AG09309 (cell line): ENCODE data around the gene CD300LB.
"Not testable (repeated sequence)": the region's sequence is repeated elsewhere in the genome, so short reads cannot be mapped to it uniquely, and the experiment has no call there.

Experiments
- DNase-seq: peaks from one replicate; pipeline ENCODE4 v3.0.0-alpha.2; 2010; ENCODE audit warnings: low read depth
- H3K4me3 ChIP-seq: 2 replicates; pipeline ENCODE4 v1.5.1; 2011; ENCODE audit warnings: mild to moderate bottlenecking, low read depth, low read length, moderate library complexity; ENCODE audit not compliant: control insufficient read depth
- TF ChIP-seq, protein P1 (sequence below): IDR thresholded peaks from 2 replicates; pipeline ENCODE4 v1.5.1; 2011; ENCODE audit warnings: mild to moderate bottlenecking, low read depth, low read length, inconsistent platforms; ENCODE audit not compliant: insufficient read depth, control insufficient read depth; ENCODE audit errors: missing control alignments

The CD300LB gene

DNA sequence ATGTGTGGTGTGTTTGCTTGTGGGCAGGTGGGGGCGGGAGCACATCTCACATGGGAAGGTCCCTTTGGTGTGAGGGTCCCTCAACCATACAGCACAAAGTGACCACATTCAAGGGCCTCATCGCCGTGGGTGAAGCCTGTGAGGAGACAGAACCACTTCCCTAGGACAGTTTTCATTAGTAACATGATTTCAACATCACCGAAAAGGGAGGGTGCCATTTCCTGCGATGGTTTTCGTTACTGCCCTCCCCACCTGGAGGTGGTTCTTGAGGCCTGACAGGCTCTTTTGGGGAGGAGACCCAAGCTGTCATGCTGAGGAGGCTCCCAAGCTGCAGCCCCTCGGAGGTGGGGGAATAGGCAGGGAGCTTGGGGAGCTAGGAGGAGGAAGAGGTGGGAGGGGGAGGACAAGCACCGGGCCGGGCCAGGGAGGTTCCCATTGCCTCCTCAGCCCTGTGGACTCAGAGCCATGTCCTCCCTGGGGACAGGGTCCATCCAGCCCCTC lies 9.5 kb downstream of the CD300LB start:
- H3K4me3 ChIP-seq = no peak overlapping the region
- DNase-seq = no peak
- TF ChIP-seq, protein P1, sequence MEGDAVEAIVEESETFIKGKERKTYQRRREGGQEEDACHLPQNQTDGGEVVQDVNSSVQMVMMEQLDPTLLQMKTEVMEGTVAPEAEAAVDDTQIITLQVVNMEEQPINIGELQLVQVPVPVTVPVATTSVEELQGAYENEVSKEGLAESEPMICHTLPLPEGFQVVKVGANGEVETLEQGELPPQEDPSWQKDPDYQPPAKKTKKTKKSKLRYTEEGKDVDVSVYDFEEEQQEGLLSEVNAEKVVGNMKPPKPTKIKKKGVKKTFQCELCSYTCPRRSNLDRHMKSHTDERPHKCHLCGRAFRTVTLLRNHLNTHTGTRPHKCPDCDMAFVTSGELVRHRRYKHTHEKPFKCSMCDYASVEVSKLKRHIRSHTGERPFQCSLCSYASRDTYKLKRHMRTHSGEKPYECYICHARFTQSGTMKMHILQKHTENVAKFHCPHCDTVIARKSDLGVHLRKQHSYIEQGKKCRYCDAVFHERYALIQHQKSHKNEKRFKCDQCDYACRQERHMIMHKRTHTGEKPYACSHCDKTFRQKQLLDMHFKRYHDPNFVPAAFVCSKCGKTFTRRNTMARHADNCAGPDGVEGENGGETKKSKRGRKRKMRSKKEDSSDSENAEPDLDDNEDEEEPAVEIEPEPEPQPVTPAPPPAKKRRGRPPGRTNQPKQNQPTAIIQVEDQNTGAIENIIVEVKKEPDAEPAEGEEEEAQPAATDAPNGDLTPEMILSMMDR = no peak

GRCh38 chr17:74520790-74521480 lies 10.3 kb downstream of the CD300LB start:
- TF ChIP-seq, protein P1 = no peak
- H3K4me3 ChIP-seq = no peak overlapping the region
- no peak for DNase-seq

DNA sequence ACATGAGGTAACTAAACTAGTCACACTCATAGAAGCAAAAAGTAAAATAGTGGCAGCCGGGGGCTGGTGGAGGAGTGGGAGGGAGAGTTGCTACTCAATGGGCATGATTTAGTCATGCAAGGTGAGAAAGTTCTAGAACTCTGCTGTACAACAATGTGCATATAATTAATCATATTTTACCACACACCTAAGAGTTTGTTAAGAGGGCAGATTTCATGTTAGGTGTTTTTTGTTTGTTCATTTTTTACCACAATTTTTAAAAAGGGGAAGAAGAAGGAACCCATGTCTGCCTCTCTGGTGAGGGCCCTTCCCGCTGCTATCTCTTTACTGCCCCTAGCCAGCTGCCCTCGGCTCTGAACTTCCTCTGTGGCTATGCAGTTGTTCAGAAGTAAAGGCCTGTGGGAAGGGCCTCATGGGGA lies 11.2 kb downstream of the CD300LB start:
- no peak for DNase-seq
- H3K4me3 ChIP-seq = no peak overlapping the region
- TF ChIP-seq, protein P1 = no peak

DNA sequence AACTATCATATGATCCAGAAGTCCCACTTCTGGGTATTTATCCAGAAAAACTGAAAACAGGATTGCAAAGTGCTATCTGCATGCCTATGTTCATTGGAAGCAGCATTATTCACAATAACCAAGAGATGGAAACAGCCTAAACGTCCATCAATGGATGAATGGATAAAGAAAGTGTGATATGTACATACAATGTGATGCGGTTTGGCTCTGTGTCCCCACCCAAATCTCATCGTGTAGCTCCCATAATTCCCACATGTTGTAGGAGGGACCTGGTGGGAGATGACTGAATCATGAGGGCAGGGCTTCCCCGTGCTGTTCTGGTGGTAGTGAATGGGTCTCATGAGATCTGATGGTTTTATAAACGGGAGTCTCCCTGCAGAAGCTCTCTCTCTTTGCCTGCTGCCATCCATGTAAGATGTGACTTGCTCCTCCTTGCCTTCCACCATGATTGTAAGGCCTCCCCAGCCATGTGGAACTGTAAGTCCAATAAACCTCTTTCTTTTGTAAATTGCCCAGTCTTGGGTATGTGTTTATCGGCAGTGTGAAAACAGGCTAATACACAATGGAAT lies 12.8 kb downstream of the CD300LB start:
- H3K4me3 ChIP-seq, DNase-seq: not testable (repeated sequence)

- no peak for DNase-seq
- H3K4me3 ChIP-seq = no peak overlapping the region
- TF ChIP-seq, protein P1 = no peak
Observed at GRCh38 chr17:74516561-74517328, 14.5 kb downstream of the CD300LB start.

- no peak overlapping the region for H3K4me3 ChIP-seq
- DNase-seq = no peak
- TF ChIP-seq, protein P1 = no peak
Observed at GRCh38 chr17:74515941-74516340, 15.3 kb downstream of the CD300LB start.

DNA sequence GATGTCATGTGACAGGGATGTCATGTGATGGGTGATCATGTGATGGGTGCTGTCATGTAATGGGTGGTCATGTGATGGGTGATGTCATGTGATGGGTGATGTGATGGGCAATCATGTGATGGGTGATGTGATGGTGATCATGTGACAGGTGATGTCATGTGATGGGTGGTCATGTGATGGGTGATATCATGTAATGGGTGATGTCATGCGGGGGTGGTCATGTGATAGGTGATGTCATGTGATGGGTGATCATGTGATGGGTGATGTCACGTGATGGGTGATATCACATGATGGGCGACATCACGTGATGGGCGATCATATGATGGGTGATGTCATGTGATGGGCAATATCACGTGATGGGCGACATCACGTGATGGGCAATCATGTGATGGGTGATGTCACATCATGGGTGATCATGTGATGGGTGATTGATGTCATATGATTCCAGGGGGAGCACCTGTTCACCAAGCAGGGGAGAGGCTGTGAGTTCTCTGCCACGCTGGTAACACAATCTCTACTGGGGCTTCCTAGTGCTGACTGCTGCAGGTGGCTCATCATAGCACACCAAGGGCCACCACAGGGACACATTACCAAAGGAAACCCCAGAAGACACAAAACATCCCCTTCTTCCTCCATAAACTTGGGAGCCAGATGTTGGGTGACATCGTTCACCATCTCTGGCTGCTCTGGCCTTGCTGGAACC lies 16.5 kb downstream of the CD300LB start:
- TF ChIP-seq, protein P1 = no peak
- DNase-seq = no peak
- no peak overlapping the region for H3K4me3 ChIP-seq
